Prostate gland (tissue), 2 donors: ENCODE data around the gene CCND1.

Experiments used
- CTCF ChIP-seq, 4 experiments: fragments of 200-600 bp in 2 of 4; fragments of 450-650 bp in 2 of 4; sonication (generic) in 2 of 4; IDR thresholded peaks; 1 replicate in 3 of 4; 2 replicates in 1 of 4; pipeline ENCODE4 v1.5.1; 2016 to 2019; ENCODE audit warnings: antibody characterized with exemption in 4 of 4, mild to moderate bottlenecking in 2 of 4, moderate library complexity in 2 of 4
- POLR2A ChIP-seq: fragments of 450-650 bp; IDR thresholded peaks from one replicate; pipeline ENCODE4 v1.6.1; 2016; ENCODE audit warnings: antibody characterized with exemption, mild to moderate bottlenecking

GRCh38 chr11:69640260-69640994 is 529 bp upstream of the CCND1 start:
- no peak for TF ChIP-seq CTCF (IDR thresholded peaks at IDR 0.05)
- TF ChIP-seq POLR2A, result no peak
